Erythroblast (primary cell): Measurements from ENCODE around the gene TSSK2.

Source experiments
- DNase-seq, 2 experiments: peaks; one replicate each; lab custom pipeline; 2025; lab: John Stamatoyannopoulos, UW
- GATA1 ChIP-seq: IDR thresholded peaks from 2 replicates; pipeline ENCODE4 v1.6.1; 2011; ENCODE audit warnings: low read depth, mild to moderate bottlenecking, control low read depth, low read length, moderate library complexity
- POLR2A ChIP-seq: IDR thresholded peaks from 2 replicates; pipeline ENCODE4 v1.6.1; 2011; ENCODE audit warnings: mild to moderate bottlenecking, low read length

The TSSK2 gene

GRCh38 chr22:19125474-19126308, 5.4 kb upstream of the TSSK2 start:
- no peak for DNase-seq
- TF ChIP-seq GATA1 (no peak), POLR2A (no peak)

DNA sequence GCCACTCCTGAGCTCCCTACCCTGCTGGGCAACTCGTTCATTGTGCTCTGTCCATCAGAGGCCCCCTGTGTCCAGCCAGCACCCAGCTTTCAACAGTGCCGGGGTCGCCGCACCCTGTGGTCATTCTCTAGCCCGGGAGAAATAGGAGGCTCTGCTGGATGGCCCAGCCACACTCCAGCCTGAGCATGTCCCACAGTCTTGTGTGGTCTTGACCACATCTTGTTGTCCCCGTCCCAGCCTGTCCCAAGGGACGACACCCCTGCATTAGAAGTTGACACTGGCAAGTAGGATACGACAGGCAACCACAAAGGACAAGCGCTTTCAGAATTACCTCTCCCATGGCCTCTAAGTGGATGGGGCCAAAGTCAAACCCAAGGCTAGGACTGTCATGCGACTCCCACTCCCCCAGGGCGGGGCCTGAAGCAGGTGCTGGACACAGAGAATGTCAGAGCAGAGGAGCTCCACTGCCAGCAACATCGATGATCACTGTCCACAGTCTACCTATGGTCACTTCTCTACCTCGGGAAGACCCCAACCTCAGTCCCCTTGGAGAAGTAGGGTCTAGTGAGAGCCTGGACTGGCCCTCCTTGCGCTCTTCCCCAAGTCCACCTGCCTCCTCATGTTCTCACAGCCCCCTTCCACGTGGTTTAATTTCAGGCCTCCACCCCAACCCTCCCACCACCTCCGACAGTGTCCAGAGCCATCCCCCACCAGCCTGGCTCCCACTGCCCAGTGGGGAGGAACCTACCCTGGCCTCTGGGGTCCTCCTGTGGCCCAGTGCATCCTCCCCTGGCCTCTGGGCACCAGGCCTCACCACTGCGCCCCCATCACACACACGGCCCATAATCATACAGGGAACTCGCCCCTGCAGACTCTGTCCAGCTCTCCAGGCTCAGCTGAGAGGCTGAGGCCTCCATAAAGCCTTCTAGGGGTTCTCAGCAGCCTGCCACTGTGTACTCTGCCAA, 4.5 kb upstream of the TSSK2 start:
- no peak for DNase-seq
- TF ChIP-seq POLR2A (no peak), GATA1 (no peak)

DNA sequence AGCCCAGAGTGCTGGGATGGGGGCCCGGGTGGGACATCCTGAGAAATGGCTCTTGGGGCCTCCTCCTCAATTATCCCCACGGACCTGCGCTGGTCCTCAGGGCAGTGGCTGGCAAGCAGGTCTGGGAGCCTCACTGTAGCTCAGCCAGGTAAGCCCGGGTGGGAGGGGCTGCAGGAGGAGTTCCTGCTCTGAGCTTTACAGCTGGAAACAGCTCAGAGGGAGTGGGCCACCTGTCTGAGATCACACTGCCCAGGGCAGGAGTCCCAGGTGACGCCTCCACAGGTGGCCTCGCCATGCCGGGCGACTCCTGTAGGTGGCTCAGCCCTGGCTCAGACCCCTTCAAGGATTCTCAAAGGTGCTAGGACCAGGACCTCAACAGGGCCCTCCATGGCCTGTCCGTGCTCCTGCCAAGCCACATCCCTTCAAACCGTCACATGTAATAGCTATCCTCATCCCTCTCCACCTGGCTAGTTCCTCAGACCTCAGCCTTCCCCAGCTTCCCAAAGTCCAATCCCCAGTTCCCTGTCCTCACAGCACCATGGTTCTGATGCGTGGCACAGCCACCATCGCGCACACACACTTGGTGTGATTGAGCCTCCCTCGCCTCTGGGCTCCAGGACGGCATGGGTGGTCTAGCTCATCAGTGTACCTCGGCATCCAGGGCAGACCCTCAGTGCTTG, 3.6 kb upstream of the TSSK2 start:
- no peak for DNase-seq
- no peak for TF ChIP-seq POLR2A
- TF ChIP-seq GATA1 = no peak

DNA sequence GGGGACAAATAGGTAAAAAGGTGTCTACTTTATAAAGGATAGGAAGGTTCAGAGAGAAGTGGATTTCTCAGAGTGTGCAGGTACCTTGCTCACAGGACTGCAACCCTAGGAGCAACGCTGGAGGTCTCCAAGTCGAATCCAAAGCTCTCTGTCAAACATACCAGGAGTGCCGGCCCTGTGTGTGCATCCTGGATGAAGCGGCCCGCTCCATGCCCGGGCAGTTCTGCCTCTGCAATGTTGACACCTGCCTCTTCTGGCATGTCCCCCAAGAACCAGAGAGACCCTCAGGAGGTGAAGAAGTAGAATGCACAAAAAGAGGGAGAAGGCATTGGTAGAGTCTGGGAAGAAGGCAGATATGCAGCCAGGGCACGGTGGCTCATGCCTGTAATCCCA, 3.1 kb upstream of the TSSK2 start:
- no peak for TF ChIP-seq POLR2A
- no peak for TF ChIP-seq GATA1
- no peak for DNase-seq

DNA sequence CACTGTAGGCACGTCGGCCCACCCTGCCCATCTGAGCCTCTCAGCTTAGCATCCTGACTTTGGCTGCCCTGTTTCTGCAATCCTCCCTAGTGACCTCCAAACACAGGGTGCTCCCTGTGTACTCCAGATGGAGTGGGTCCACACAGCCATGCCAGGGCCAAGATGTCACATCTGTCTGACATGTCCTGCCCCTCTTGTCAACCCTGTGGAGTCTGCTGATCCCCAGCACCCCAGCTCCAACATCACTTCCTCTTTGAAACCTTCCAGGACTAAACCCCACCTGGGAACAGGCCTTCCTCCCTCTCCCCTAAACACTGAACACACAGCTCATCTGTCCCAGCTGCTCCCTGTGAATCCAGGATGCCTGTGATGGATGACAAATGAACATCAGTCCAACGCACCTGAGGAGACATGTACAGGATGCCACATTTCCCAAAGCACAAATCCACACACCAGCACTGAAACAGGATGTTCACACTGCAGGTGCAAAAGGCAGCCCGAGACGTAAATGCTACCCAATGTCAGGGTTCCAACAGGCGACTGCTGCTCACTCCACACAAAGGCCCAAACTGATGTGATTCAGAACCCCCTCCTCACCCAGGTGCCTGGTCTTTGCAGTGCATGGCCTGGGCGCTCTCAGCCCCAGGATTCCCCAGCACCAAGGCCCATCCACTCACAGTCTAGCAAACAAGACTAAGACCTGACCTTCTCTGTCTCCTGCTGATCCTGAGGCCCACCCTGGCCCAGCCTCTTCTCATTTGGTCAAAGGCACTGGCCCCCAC, 2.0 kb upstream of the TSSK2 start:
- DNase-seq = no peak

GRCh38 chr22:19129871-19130270, 1.2 kb upstream of the TSSK2 start:
- TF ChIP-seq GATA1 (no peak), POLR2A (no peak)
- DNase-seq = no peak

More for the DNA sequence above, 2.0 kb upstream of the TSSK2 start:
- TF ChIP-seq GATA1 (no peak), POLR2A (no peak)

DNA sequence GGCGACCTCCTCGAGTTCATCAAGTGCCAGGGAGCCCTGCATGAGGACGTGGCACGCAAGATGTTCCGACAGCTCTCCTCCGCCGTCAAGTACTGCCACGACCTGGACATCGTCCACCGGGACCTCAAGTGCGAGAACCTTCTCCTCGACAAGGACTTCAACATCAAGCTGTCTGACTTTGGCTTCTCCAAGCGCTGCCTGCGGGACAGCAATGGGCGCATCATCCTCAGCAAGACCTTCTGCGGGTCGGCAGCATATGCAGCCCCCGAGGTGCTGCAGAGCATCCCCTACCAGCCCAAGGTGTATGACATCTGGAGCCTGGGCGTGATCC, 542 bp downstream of the TSSK2 start:
- no peak for DNase-seq
- TF ChIP-seq GATA1 (no peak), POLR2A (no peak)

DNA sequence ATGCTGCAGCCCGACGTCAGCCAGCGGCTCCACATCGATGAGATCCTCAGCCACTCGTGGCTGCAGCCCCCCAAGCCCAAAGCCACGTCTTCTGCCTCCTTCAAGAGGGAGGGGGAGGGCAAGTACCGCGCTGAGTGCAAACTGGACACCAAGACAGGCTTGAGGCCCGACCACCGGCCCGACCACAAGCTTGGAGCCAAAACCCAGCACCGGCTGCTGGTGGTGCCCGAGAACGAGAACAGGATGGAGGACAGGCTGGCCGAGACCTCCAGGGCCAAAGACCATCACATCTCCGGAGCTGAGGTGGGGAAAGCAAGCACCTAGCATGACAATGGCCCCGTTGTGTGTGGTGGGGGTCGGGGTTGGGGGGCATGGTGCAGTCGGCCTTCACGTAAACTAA, 1.0 kb downstream of the TSSK2 start:
- DNase-seq = no peak
- no peak for TF ChIP-seq POLR2A
- TF ChIP-seq GATA1 = no peak

DNA sequence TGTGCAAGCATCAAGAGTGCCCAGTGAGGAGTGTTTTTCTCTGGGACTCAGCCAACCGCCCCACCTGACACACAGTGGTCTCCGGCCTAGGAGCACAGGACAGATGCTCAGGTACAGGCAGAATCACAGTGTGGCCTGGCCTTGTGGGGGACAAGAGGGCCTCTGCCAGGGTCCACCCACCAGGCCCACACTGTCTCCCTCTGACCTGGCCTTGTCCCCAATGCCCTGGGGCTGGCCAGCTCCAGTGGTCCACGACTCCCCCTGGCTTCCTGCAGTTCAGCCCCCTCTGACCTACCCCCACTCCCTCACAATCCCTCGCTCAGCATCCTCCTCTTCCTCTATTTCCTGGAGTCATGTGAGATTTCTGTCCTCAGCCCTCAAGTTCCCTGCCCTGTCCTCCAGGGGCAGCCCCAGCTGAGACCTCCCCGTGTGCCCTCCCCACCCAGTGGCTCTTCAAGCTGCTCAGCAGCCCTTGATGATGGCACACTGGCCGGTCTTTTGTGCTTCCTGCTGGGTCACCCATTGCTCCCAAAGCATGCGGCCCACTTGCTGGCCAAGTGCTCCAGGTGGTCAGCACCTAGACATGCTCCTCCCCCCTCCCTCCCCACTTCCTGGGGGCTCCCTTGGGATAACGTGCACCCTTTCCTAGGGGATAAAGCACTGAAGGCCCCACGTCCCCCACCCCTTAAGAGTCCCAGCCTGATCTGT, 1.7 kb downstream of the TSSK2 start:
- TF ChIP-seq POLR2A (no peak), GATA1 (no peak)
- DNase-seq = no peak

- TF ChIP-seq POLR2A (no peak), GATA1 (no peak)
- DNase-seq = no peak
These were observed 2.5 kb downstream of the TSSK2 start for GRCh38 chr22:19133561-19133960.

DNA sequence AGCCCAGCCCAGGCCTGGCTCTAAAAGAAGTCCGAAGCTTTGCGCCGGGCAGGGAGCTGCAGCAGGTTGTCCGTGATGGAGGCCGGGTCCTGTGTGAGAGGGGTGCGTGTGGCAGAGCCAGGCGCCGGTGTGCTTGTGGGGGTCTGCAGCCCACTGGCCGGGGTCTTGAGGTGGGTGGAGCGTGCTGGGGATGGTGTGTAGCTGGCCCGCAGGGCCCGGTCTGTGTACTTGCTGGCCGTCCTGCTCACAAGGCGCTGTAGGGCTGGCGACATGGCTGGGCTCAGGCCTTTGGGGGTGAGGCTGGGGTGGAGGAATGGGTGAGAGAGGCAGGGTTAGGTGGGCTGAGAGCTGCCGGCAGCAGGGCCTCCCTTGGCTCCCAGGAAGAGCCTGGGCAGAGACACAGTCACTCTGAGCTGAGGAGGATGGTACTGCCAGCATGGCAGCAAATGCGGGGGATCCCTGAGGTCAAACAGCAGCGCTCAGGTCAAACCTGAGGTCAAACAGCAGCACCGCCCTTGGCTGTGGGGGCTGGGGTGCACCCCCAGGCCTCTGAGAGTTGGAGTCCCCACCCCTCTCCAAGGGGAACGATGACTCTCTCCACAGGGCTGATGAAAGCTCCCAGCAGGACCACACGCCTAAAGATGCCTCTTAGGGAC, 3.2 kb downstream of the TSSK2 start:
- DNase-seq = no peak
- TF ChIP-seq POLR2A (no peak), GATA1 (no peak)

DNA sequence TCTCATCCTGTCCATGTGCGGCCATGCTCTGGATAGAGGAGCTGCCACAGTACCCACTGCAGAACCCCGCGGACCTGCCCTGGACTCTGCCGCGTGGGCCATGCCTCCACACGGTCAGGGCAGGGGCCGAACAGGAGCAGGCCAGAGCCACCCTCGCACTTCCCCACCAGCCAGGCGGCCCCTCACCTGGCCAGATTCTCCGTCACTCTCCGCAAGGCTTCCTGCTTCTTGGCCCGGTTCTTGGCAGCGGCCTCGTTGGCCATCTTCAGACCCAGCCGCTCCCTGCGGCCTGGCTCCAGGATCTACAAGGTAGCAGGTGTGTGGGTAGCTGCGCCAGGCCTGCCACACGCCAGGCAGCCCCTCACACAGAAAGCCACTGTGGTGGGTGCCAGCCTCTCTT, 3.8 kb downstream of the TSSK2 start:
- TF ChIP-seq POLR2A (no peak), GATA1 (no peak)

More for the DNA sequence above, 3.8 kb downstream of the TSSK2 start:
- DNase-seq = no peak
